ENCODE results near the gene PPFIA1.
A peak's percentile ranks its signal among the peaks of the same experiment; 100 is the strongest.

PPFIA1 gene

DNA sequence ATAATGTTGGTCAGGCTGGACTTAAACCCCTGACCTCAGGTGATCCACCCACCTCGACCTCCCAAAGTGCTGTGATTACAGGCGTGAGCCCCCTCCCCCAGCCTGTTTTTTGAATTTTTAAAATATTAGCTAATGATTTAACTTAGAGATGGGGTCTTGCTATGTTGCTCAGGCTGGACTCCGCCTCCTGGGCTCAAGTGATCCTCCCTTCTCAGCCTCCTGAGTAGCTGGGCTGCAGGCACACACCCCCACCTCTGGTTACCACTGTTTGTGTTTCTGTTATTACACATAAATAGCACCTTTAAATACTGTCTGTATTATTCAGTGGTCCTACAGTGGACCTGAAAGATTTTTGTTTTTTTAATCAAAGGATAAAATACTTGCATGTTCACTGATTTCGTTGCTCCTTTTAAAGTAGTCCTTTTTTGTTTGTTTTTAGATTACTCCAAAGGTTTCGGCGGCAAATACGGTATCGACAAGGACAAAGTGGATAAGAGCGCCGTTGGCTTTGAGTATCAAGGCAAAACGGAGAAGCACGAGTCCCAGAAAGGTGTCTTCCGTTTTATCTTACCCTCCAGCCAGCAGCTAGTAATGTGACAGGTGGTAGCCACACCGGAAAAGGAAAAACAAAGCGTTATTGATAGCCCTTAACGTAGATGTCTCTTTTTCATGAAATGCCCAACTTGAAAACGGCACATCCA lies 149.0 kb downstream of the PPFIA1 start:
- no peak for DNase-seq

DNA sequence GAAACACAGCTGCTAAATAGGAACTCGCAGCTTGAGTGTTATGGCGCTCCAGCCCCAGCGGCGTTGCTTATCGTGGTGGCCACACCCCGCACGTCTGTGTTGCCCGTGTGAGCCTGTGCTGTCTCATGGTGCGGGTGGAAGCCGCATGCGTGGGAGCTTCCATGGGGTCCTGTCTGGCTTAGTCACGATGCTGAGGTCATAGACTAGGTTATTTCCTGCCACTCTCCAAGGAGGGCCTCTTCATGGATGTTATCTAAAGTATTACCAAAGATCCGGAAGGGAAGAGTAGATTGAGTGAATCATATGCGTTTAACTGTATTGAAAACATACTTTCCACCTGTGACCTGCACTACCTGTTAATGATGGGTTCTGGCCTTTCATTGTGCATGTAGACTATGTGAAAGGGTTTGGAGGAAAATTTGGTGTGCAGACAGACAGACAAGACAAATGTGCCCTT lies 149.5 kb downstream of the PPFIA1 start:
- no peak for DNase-seq

DNA sequence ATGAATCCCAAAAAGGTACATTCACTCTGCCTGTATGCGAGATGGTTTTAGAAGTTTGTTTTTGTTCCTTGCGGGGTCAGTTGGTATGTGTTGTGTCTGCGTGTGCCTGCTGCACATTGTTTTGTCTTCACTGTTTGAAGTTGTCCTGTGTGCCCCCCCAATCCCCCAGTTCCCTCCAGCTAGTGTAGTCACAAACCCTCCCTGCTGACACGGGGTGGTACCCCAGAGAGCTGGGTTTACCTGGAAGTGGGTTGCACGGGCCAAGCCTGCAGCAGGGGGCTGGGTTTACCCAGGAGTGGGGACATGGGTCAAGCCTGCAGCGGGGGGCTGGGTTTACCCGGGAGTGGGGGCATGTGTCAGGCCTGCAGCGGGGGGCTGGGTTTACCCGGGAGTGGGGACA lies 150.0 kb downstream of the PPFIA1 start:
- no peak for DNase-seq

DNA sequence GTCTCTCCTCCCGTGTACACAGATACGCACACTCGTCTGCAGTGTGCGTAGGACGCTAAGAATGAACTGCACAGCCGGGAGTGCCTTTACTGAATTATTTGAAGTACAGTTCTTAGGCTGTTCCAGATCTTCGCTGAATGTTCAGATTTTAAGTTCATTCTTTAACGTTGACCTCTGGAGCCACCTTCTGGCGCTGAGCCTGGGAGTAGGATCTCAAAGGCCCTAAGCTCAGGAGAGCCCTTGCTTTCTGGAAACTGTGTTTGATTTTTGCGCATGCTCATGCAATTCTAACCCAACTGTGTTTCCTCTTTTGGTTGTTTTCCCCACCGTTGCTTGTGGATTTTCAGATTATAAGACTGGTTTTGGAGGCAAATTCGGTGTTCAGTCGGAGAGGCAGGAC lies 150.6 kb downstream of the PPFIA1 start:
- no peak for DNase-seq

DNA sequence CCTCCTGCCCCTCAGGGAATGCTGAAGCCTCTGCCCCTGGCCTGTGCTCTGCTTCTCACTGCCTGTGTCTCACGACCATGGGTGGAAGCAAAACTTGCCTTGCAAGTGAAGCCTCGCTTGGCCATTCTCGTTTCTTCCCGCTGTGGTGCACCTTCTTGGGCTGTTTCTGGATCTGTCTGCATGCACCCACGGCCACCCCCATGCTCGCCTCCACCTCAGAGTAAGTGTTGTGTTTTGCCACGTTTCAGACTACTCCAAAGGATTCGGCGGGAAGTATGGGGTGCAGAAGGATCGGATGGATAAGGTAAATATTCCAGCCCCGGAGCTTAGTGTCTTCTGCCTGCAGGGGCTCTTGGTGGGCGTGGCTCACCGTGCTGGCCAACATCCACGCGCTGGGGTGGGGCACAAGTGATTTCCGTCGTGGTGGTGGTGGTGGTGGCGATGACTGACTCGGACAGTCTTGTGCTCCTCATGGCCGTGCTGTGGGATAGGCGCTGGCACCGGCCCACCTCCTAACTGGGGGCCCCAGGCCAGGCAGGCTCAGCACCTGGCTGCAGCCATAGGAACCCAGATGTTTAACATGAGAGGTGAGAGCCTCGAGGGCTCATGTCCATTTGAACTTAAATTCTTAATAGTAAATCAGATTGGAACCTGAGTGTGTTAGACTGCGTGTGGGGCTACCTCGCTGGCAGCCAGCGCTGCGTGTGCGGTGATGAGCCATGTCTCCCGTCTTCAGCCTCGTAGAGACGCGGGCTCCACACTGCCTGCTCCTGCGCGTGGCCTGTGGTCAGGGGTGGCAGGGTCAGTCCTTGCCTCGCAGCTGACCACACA lies 152.4 kb downstream of the PPFIA1 start:
- DNase-seq: no peak

DNA sequence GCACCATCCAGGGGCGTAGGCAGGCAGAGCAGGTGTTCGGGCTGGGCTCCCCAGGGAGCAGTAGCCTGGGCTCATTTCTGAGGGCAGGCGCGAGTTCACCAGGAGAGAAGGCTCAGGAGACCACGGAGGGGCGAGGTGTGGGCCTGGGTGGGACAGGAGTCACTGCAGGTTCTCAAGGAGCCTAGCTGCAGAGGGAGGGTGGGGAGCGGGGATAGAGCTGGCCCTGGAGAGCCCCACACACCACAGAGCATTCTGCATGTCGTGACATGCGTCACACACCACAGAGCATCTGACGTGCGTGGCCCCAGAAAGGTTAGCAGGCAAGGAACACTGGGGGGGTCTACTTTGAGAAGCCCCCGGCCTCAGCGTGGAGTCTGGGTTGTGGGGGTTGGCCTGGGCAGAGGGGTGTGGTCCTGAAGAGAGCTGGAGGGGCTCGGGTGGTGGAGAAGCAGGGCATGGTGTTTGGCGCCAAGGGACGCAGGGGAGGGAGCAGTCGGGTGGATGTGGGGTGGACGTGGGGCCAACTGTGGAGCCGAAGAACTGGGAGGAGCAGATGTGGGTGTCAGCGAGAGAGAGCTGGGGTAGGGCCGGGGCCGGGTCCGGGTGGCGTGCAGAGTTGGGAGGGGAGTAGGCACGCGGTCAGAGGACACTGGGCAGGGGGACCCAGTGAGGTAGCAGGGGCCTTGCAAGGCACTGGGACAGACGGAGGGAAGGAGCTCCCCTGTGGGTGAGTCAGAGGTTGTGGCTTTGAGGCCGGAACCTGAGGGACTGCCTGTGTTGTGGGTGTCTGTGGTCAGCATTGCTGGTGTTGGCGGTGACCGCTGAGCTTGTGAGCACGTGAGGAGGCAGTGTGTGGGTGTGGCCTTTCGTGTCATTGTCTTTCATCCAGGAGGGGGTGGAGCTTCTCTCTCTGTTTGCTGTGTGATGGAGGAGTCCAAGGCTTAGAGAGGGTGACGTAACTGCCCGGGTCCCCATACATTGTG lies 153.3 kb downstream of the PPFIA1 start:
- peak; percentile 76 for DNase-seq

DNA sequence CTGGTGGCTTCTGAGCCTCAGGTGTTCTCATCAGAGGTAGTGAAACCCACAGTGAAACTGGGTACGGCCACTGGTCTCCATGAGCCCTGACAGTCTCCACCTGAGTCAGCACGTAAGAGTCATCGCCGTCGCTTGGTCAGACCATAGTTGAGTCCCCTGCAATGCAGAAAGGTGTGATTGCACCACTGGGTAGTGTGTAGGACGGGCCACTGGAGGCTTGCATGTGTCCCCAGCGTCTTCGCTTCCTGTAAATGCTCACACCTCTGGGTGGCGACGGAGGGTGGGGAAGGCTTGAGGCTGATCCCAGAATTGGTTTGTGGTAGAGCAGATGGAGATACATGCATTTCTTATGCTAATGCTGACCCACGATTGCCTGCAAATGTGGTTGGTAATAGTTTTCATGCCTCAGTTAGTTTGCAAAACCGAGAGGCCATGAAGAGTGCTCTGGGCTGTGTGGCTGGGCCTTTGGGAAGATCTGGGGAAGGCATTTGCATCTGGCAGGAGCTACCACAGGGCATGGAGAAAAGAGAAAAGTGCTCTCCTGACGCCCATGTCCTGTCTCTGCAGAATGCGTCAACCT lies 154.4 kb downstream of the PPFIA1 start:
- DNase-seq: no peak

DNA sequence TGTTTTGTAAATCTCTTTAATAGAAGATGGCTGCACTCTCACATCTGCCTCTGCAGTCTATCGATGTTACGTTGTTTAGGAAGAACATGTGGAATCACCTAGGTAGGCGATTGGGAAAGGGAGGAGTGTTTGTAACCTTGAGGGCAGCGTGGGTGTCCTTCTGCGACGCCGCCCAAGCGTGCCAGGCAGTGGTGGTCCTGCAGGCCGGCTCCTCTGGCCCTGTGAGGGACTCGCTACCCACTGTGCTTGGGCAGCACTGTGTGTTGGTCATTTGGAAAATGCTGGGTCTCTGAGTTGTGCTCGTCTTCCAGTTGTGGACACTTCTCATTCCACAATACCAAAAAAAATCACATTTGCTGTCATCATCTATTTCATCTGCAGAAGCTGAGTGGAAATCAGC lies 156.9 kb downstream of the PPFIA1 start:
- DNase-seq: no peak

DNA sequence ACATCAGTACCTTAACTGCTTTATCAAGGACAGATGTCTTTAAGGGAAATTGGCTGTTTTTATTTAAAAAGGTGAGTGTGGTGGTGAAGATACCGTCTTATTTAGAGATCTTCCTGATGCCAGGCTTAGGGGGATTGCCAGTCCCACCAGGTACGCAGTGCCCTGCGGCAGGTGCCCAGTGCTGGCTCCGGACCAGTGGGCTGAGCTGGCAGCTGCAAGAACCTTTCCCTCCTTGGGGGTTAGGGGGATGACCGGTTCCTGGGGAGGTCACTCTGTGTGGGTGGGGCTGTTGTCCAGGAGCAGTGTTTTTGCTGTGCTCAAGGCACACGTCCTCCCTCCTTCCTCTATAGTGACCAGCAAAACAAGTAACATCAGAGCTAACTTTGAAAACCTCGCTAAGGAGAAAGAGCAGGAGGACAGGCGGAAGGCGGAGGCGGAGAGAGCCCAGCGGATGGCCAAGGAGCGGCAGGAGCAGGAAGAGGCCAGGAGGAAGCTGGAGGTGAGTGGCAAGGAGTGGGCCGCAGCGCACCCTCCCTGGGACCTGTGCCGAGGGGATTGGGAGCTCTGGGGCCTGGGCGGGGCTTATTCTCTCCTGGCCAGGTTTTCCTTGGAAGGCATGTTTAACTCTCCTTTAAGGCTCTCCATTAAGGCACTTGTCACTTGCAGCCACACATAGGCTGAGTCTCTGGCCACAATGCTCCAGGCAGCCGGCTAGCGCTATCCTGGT lies 158.4 kb downstream of the PPFIA1 start:
- no peak for DNase-seq

DNA sequence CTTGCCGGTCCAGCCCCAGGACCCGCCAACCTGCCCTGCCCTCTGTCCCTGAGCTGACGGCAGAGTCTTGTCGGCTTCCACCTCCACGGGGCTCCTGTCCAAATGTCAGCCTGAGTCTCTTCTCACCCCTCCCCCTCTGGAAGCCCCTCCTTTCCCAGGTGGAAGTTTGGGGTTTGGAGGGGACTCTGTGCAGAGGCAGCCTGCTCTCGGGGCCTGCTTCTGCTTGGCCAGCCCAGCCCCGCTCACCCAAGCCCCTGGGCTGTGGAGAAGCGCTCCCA lies 158.9 kb downstream of the PPFIA1 start:
- DNase-seq: no peak

DNA sequence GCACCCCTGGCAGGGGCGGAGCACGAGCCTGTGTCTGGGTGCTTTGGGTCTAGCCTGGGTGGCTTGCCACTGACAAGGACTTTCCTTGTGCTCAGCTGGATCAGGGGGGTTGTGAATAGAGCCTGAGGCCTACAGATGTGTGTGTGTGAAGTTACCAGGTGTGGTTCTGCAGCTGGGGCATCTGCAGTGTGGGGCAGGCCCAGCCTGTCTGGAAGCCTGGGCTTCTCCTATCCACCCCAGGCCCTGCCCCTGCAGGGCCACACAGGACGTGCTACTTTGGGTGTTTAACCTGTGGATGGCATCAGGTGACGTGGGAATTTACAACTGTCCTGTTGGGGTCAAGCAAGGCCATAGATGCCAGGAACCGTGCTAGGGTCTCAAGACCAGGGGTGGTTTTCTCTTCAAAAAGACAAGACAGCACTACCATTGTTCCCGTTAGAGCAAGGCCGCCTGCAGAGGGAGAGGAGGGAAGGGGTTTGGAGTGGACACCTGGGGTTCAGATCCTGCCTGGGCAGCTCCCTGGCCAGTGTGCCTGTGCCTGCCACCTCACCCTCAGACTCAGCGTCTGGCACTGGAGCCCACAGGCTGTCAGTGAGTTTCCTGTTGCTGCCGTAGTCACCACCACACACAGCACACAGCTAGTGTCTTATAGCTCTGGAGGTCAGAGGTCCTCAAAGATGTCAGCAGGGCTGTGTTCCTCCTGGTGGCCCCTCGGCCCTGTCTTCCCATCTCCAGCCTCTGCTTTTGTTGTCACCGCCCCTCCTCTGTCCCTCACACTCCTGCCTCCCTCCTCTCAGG lies 159.4 kb downstream of the PPFIA1 start:
- DNase-seq: no peak

DNA sequence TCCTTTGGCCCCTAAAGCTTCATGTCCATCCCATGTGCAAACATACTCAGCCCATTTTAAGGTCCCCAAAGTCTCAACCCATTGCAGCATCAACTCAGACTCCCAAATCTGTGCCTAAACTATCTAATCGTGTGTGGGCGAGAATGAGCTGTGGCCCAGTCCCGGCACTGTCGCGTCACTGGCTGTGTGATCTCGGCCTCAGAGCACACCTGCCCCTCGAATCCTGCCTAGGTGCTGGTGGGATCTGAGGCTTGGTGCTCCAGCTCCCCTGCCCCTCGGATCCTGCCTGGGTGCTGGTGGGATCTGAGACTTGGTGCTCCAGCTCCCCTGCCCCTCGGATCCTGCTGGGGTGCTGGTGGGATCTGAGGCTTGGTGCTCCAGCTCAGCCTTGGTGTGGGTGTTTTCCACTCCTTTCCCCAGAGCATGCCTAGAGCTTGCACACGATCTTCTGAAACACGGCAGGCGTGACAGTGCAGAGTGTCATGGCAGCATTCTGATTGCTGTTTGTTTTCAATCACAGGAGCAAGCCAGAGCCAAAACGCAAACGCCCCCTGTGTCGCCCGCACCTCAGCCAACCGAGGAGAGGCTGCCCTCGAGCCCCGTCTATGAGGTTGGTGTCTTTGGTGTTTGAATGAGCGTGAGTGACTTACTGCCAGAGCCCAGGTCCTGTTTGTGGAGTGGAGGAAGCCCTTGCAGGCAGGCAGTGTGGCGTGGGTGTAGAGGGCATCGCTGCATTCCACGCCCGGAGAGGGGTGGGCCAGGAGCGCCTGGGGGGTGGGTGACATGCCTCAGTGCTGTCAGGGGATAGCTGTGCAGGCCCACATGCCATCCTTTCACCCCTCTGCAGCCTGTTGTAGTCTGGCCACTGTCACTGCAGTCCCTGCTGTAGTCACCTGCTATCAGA lies 160.4 kb downstream of the PPFIA1 start:
- no peak for DNase-seq

DNA sequence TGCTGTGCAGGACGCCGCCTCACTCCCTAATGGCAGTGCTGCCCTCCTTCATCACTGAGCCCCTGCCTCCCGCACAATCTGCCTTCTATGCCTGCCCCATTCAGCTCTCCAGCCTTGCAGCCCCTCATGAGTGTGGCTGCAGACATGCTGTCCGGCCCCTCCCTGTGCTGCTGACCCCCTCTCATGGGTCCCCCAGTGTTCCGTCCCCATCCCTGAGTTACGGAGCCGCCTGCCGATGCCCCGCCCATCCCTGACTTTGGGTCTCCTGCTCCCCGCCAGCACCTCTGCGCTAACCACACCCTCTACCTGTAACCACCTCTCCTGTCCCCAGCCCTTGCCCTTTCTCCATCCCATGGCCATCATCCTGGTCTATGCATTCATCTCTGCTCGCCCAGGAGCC lies 161.1 kb downstream of the PPFIA1 start:
- DNase-seq: no peak

DNA sequence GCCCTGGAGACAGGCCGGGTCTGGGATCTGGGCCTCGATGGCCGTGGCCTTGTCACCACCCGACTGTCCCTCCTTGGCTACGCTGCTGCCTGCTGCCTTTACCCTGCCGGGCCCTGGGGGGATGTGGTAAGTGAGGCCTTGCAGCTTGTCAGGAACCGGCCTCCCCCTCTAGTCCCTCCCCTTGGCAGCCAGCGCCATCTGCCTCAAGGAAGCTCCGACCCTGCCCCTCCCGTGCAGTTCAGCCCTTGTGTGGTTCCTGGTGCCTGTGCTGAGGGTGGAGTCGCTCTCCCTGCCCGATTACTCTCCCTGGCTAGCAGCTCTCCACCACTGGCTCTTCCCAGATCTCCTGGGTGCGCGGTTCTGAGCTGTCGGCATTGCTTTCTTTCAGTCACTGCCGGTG lies 161.6 kb downstream of the PPFIA1 start:
- DNase-seq: no peak

DNA sequence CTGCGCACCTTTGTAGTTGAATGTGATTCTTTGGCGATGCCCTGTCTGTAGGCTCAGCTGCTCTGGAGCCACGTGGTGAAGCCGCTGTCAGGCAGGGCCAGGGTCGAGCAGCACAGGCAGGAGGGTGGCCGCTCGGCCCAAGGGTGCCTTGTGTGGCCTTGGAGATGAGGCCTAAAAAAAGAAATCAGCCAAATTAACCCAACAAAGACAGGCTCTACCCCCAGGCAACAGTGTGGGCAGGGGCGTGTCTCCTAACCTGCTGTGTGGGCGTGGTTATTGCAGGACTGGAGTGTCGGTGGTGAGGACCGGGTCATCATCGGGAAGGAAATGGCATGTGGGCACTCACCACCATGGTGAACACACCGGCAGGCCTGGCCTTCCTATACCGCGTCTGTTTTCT lies 162.1 kb downstream of the PPFIA1 start:
- DNase-seq: no peak

DNA sequence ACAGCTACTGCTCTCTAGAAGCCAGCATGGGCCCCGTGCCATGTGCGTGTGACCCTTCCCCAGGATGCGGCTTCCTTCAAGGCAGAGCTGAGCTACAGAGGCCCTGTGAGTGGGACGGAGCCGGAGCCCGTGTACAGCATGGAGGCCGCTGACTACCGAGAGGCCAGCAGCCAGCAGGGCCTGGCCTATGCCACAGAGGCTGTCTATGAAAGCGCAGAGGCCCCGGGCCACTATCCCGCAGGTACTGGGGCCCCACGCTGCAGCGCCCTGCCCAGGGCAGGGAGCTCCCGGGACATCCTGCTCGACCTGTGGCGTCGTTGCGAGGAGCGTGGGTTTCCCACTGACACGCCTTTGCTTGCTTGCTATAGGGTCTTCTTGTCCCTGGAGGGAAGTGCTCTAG lies 162.5 kb downstream of the PPFIA1 start:
- DNase-seq: no peak

DNA sequence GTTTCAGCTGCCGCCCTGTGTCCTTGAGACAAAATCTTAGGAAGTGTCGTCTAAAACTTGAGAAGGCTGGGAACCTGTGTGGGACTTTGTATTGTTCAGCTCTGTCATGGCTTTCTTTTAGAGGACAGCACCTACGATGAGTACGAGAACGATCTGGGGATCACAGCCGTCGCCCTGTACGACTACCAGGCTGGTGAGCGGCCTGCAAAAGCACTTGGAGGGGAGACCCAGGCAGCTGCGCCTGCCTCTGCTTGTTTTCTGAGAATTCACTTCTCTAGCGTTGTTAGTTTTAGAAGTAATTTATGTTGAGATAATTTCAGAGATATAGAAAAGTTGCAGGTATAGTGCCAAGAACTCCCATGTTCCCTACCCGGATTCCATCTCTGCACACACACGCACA lies 163.0 kb downstream of the PPFIA1 start:
- no peak for DNase-seq
